ENCODE results near the gene EMP2. TPM values are rescaled to one million over a fixed set of nuclear protein-coding genes. Genes with fewer than 3 reads are reported as not detected.
A peak's percentile ranks its signal among the peaks of the same experiment; 100 is the strongest.

The EMP2 gene
- 8.6 TPM for total RNA-seq (ENCODE audit: unreplicated experiment)
- long read RNA-seq, full-length matches to known transcripts: 5 of 5 reads
- long read RNA-seq, partial matches to known transcripts: 0 of 5 reads
- long read RNA-seq, other reads (novel, unspliced or antisense): 0 of 5 reads

DNA sequence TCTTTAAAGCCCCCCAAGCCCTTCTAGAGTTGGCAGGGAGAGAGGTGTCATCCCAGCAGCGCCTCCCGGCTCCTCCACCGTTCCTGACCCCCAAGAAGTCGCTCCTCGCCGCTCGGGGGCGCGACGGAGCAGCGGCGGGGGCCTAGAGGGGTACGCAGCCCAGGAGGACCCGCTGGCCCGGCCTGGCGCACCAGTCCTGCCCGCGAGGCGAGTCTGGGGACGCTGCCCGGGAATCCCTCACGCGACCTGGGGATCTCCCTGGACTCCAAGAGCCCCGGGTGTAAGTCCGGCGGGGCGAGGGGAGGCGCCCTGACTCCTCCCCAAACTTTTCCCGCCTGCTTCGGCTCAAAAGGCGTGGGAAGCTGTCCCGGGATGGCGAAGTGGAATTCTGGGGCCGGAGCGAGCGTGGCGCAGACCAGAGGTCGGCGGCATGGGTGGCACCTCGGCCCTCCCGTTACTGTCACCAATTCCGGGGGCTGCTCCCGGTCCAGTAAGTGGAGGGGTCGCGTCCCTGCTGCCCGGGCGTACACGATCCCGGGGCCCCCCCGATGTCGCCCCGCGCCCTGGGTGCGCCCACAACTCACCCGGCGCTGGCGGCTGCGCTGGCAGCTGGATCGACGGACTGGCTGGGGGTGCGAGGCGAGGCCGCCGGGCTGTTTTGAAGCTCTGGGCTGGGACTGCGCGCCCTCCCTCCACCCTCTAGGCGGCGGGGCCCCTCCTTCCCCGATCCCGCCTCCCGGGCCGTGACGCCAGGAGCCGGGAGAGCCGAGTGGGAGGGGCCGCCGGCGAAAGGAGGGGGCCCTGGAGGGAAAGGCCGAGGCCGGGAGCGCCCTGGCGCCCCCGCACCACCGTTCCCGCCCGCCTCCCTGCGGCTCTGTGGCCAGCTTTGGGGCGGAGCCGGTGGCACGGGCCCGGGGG, at the start of gene EMP2:
Gene EMP2 (minus strand): TSS at position 634 of the 918 bp plus-strand sequence. CDS start 32,981 bp downstream, outside the sequence.
- Mint-ChIP-seq H3K27me3 (ENCODE audit: unreplicated experiment) (peaks cover 5% of the 10 kb centered on the region), H3K4me3 (ENCODE audit: unreplicated experiment) (peak within 1 kb of the TSS; percentile 94), H3K9me3 (ENCODE audit: unreplicated experiment) (no peaks in the 10 kb centered on the region), H3K27ac (ENCODE audit: unreplicated experiment) (no peak within 1 kb of the TSS), H3K4me1 (ENCODE audit: unreplicated experiment) (peaks cover 9% of the 10 kb centered on the region), H3K36me3 (ENCODE audit: low read depth, unreplicated experiment) (no peaks in the 10 kb centered on the region)
- peak; percentile 36 for TF ChIP-seq CTCF (IDR thresholded peaks at IDR 0.05; ENCODE audit: unreplicated experiment)
- DNase-seq (ENCODE audit: low spot score): peak; percentile 66

GRCh38 chr16:10629592-10629963, 49.2 kb upstream of the EMP2 start:
- no peak for TF ChIP-seq CTCF (IDR thresholded peaks at IDR 0.05; ENCODE audit: unreplicated experiment)
- Mint-ChIP-seq H3K27ac (ENCODE audit: unreplicated experiment) (no peak overlapping the region), H3K27me3 (ENCODE audit: unreplicated experiment) (no peaks in the 10 kb centered on the region), H3K9me3 (ENCODE audit: unreplicated experiment) (no peaks in the 10 kb centered on the region), H3K4me3 (ENCODE audit: unreplicated experiment) (no peak overlapping the region), H3K4me1 (ENCODE audit: unreplicated experiment) (no peaks in the 10 kb centered on the region), H3K36me3 (ENCODE audit: low read depth, unreplicated experiment) (no peaks in the 10 kb centered on the region)
- DNase-seq (ENCODE audit: low spot score): no peak

DNA sequence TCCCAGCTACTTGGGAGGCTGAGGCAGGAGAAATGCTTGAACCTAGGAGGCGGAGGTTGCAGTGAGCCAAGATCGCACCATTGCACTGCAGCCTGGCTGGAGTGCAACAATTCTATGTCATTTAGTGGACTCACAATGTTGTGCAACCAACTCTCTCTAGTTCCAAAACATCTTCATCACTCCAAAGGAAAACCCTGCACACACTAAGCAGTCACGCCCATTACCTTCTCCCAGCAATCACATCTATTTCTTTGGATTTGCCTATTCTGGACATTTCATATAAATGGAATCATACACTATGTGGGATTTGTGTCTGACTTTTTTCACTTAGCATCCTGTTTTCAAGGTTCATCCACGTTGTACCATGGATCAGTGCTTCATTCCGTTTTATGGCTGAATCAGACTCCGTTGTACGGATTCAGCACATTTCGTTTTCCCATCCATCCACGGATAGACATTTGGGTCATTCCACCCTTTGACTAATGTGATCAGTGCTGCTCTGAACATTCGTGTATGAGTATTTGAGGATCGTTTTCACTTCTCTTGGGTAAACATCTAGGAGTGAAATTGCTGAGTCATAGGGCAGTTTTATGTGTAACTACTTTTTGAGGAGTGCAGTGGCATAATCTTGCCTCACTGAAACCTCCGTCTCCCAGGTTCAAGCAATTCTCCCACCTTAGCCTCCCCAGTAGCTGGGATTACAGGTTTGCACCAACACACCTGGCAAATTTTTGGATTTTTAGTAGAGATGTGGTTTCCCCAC, 45.4 kb upstream of the EMP2 start:
- no peak for DNase-seq (ENCODE audit: low spot score)
- no peaks in the 10 kb centered on the region for H3K36me3 Mint-ChIP-seq (ENCODE audit: low read depth, unreplicated experiment)
- peaks cover 2% of the 10 kb centered on the region for H3K4me1 Mint-ChIP-seq (ENCODE audit: unreplicated experiment)
- no peak overlapping the region for H3K27ac Mint-ChIP-seq (ENCODE audit: unreplicated experiment)
- H3K9me3 Mint-ChIP-seq (ENCODE audit: unreplicated experiment): no peaks in the 10 kb centered on the region
- no peak overlapping the region for H3K4me3 Mint-ChIP-seq (ENCODE audit: unreplicated experiment)
- no peaks in the 10 kb centered on the region for H3K27me3 Mint-ChIP-seq (ENCODE audit: unreplicated experiment)
- TF ChIP-seq CTCF (IDR thresholded peaks at IDR 0.05; ENCODE audit: unreplicated experiment): no peak

DNA sequence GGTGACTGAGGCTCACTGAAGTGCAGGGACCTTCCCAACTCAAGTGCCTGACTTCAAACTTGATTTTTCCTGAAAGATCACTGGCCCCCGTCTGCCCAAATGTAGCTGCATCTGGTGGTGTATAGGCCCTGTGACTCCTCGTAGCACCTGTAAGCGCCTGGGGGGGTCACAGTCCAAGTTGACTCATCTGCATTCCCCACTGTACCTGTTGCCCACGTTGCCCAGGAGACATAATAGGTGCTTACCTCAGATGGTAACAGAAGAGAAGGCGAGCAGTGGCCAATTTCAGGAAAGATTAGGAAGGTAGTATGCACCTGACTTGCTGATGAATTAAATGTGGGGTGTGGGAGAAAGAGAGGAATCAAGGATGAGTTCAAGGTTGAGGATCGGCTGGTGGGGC, 44.1 kb upstream of the EMP2 start:
- Mint-ChIP-seq H3K36me3 (ENCODE audit: low read depth, unreplicated experiment) (no peaks in the 10 kb centered on the region), H3K27me3 (ENCODE audit: unreplicated experiment) (no peaks in the 10 kb centered on the region), H3K4me3 (ENCODE audit: unreplicated experiment) (no peak overlapping the region), H3K27ac (ENCODE audit: unreplicated experiment) (no peak overlapping the region), H3K4me1 (ENCODE audit: unreplicated experiment) (peaks cover 4% of the 10 kb centered on the region), H3K9me3 (ENCODE audit: unreplicated experiment) (no peaks in the 10 kb centered on the region)
- no peak for DNase-seq (ENCODE audit: low spot score)
- TF ChIP-seq CTCF (IDR thresholded peaks at IDR 0.05; ENCODE audit: unreplicated experiment): no peak

Measured in endothelial cell (in vitro differentiated cells).